GM12878 (cell line): ENCODE data around the gene NAA30.

ENCODE experiments used
- ASH2L ChIP-seq: fragments of 300-600, 200-600 bp; sonication (generic); IDR thresholded peaks from 2 replicates; pipeline ENCODE4 v1.6.1; 2017; ENCODE audit warnings: low read depth, mild to moderate bottlenecking, borderline replicate concordance
- POLR2AphosphoS5 ChIP-seq: IDR thresholded peaks from 2 replicates; pipeline ENCODE4 v1.6.1; 2011; ENCODE audit warnings: mild to moderate bottlenecking, low read length, inconsistent platforms
- SPI1 ChIP-seq: IDR thresholded peaks from 2 replicates; pipeline ENCODE4 v1.6.1; 2011; ENCODE audit warnings: low read depth, mild to moderate bottlenecking, low read length, moderate library complexity, borderline replicate concordance; ENCODE audit not compliant: insufficient read depth

GRCh38 chr14:57461777-57462320 lies 71.5 kb downstream of the NAA30 start:
- TF ChIP-seq POLR2AphosphoS5 (no peak), ASH2L (no peak), SPI1 (no peak)
